ENCODE measurements around the gene BMPR1B.

DNA sequence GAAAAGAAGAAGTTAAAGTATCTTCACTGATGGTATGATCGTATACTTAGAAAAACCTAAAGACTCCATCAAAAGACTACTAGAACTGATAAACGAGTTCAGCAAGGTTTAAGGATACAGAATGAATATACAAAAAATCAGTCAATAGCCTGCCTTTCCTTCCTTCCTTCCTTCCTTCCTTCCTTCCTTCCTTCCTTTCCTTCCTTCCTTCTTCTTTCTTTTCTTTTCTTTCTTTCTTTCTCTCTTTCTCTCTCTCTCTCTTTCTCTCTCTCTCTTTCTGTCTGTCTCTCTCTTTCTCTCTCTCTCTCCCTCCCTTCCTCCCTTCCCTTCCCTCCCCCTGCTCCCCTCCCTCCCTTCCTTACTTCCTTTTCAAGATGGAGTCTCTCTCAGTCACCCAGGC lies 362.7 kb downstream of the BMPR1B start:
- no peak for TF ChIP-seq POLR2A (IDR thresholded peaks at IDR 0.05)
- TF ChIP-seq, protein P1, sequence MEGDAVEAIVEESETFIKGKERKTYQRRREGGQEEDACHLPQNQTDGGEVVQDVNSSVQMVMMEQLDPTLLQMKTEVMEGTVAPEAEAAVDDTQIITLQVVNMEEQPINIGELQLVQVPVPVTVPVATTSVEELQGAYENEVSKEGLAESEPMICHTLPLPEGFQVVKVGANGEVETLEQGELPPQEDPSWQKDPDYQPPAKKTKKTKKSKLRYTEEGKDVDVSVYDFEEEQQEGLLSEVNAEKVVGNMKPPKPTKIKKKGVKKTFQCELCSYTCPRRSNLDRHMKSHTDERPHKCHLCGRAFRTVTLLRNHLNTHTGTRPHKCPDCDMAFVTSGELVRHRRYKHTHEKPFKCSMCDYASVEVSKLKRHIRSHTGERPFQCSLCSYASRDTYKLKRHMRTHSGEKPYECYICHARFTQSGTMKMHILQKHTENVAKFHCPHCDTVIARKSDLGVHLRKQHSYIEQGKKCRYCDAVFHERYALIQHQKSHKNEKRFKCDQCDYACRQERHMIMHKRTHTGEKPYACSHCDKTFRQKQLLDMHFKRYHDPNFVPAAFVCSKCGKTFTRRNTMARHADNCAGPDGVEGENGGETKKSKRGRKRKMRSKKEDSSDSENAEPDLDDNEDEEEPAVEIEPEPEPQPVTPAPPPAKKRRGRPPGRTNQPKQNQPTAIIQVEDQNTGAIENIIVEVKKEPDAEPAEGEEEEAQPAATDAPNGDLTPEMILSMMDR (IDR thresholded peaks at IDR 0.05), result no peak
- no peak for TF ChIP-seq EP300 (IDR thresholded peaks at IDR 0.05)

Data from ovary (tissue), 3 donors.